GM18526 (cell line): ENCODE measurements around the gene LMAN1L.
A peak's percentile ranks its signal among the peaks of the same experiment; 100 is the strongest.

Experiments used
- POLR2A ChIP-seq: IDR thresholded peaks from 3 replicates; pipeline ENCODE4 v1.6.1; 2011; ENCODE audit not compliant: insufficient read length; ENCODE audit errors: extremely low read depth

Gene LMAN1L

GRCh38 chr15:74799856-74800558 lies 12.6 kb upstream of the LMAN1L start:
- TF ChIP-seq POLR2A = no peak

GRCh38 chr15:74800559-74801094 lies 12.0 kb upstream of the LMAN1L start:
- no peak for TF ChIP-seq POLR2A

- TF ChIP-seq POLR2A = no peak
These were observed 11.2 kb upstream of the LMAN1L start for GRCh38 chr15:74801311-74801997.

GRCh38 chr15:74802290-74802689 lies 10.3 kb upstream of the LMAN1L start:
- TF ChIP-seq POLR2A = no peak

DNA sequence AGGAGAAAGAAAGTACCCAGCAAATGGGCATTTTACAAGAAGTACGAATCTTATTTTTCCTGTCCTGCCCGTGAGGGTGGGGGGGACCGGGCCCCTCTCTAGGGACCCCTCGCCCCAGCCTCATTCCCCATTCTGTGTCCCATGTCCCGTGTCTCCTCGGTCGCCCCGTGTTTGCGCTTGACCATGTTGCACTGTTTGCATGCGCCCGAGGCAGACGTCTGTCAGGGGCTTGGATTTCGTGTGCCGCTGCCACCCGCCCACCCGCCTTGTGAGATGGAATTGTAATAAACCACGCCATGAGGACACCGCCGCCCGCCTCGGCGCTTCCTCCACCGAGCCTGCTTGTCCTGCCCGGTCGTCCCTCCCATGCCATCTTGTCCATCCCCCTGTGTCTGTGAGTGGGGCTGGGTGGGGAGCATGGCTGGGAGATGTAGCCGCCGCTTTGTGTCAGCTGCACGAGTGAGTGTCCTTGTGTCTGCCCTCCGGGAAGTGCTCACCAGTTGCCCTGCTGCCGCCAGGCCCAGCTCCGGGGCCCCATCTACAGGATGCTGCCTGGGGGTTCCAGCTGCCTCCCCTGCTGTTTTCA lies 9.7 kb upstream of the LMAN1L start:
- TF ChIP-seq POLR2A = no peak

DNA sequence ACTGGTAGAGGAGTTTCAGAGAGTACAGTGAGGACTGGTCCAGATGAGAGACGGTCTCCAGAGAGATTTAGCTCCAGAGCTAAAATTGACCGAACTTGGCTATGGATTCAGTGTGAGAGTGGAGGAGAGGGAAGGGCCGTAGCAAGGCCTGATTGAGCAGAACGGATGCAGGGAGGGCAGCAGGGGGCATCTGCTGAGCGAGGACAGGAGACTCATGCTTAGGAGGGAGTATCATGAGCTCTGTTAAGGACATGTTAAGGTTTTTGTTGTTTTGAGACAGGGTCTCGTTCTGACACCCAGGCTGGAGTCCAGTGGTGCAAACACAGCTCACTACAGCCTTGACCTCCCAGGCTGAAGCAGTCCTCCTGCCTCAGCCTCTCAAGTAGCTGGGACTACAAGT lies 7.7 kb upstream of the LMAN1L start:
- TF ChIP-seq POLR2A = no peak

DNA sequence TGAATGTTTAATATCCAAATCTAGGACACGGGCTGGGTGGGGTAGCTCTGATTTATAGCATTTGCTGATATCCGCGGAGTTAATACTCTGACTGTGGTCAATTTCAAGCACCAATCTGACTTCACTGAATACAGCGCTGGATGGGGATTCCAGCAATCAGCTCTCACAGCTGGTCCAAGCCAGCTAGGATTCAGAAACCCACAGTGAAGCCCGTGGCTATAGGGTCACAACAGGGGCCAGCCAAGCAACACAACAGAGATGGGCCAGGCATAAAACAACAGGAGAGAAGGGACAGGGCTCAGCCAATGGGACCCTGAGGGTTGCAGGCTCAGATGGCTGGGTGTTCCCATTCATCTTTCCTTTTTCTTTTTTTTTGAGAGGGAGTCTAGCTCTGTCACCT lies 5.4 kb upstream of the LMAN1L start:
- TF ChIP-seq POLR2A = peak; percentile 31

GRCh38 chr15:74808078-74808839 lies 4.4 kb upstream of the LMAN1L start:
- no peak for TF ChIP-seq POLR2A

DNA sequence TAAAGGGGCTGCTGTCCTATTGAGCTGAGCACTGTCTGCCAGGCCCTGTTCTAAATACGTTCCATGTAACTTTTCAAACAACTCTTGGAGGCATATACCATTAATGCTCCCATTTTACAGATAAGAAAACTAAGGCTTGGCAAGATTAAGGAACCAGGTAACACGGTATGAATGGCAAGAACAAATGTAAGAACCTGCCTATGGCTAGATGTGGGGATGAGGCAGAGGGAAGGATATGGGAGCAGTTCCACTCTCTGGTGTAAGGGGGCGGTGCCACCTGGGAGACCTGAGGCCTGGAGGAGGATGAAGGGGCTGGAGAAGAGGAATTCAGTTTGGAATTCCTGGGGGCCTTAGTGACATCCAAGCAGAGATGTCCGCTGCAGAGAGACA lies 3.8 kb upstream of the LMAN1L start:
- no peak for TF ChIP-seq POLR2A

- no peak for TF ChIP-seq POLR2A
These were observed 3.4 kb upstream of the LMAN1L start for GRCh38 chr15:74809242-74809641.

DNA sequence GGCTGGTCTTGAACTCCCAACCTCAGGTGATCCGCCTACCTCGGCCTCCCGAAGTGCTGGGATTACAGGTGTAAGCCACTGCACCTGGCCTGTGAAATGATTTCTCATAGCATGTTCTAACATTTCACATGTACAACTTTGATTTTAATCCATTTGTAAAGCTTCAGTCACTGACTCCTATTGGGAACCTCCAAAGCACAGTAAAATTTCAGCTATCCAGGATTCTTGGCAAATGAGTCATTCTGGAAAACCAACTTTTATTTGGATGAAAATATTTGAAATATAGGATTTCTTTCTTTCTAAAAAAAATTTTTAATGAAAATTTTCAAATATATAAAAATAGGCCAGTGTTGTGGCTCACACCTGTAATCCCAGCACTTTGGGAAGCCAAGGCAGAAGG lies 2.7 kb upstream of the LMAN1L start:
- TF ChIP-seq POLR2A = no peak

- TF ChIP-seq POLR2A = no peak
These were observed 2.7 kb downstream of the LMAN1L start for GRCh38 chr15:74815121-74815934.

DNA sequence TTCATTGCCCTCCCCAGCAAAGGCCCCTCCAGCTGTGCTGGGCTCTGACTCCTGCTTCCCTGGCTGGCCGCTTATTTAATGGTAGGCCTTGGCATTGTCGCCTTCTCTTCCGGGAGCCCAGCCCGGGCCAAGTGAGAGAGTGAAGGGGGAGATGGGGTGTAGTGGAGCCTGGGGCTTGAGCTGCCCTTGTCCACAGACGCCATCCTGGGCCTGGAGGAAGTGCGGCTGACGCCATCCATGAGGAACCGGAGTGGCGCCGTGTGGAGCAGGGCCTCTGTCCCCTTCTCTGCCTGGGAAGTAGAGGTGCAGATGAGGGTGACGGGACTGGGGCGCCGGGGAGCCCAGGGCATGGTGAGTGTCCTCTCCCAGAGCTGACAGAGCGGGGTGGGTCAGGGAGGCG lies 3.3 kb downstream of the LMAN1L start:
- no peak for TF ChIP-seq POLR2A

DNA sequence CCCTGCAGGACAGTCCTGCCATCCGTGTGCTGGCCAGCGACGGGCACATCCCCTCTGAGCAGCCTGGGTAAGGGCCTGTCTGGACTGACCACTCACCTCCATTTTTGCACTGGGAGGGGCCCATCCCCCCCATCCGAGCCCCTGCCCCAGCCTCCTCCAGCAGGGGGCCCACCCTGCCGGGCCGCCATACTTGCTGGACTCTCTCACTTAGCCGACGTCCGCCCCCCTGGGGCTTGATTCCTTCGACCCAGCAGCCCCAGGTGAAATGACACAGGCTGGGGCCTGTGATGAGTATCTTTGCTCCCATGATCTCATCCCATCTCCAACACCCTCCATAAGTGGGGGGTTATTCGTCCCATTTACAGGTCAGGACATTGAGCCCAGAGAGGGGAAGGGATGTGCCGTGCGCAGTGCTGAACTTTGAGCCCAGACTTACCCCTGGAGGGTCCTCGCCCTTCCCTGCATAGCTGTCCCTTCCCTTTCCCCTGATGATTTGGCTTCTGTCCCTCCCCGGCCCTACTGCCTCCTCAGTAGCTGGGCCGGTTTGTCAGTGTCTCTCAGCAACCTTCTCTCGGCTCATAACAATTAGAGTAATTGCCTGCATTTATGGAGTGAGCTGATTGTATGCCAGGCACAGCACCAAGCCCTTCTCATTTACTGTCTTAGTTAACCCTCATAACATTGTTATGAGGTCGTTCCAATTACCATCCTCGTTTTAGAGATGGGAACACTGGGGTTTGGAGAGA lies 4.2 kb downstream of the LMAN1L start:
- TF ChIP-seq POLR2A = no peak
